HL-60/S4 treated with retinoic acid at 250 ng/mL for 4 days and 3 days (cell line): Measurements from ENCODE around the gene SETD1A.

Experiments
- in situ Hi-C: fragments of 300-500 bp; cut with MboI; formaldehyde crosslinking; loops from 2 replicates; pipeline ENCODE4 v1.7.0; 2022; ENCODE audit warnings: low sequenced_read_pairs

SETD1A gene

DNA sequence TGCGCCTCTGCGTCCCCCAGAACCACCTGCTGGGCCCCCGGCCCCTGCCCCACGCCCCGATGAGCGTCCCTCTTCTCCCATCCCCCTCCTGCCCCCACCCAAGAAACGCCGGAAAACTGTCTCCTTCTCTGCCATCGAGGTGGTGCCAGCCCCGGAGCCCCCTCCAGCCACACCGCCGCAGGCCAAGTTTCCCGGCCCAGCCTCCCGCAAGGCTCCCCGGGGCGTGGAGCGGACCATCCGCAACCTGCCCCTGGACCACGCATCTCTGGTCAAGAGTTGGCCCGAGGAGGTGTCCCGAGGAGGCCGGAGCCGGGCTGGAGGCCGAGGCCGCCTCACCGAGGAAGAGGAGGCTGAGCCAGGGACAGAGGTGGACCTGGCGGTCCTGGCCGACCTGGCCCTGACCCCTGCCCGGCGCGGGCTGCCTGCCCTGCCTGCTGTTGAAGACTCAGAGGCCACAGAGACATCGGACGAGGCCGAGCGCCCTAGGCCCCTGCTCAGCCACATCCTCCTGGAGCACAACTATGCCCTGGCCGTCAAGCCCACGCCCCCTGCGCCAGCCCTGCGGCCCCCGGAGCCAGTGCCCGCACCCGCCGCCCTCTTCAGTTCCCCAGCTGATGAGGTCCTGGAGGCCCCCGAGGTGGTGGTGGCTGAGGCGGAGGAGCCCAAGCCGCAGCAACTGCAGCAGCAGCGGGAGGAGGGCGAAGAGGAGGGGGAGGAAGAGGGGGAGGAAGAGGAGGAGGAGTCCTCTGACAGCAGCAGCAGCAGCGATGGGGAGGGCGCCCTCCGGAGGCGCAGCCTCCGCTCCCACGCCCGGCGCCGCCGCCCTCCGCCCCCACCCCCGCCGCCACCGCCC, 21.8 kb downstream of the SETD1A start:
- in situ Hi-C loops, result no loop called here

GRCh38 chr16:30980023-30980371, 22.4 kb downstream of the SETD1A start:
- in situ Hi-C loops, result no loop called here

GRCh38 chr16:30980434-30980833, 22.9 kb downstream of the SETD1A start:
- in situ Hi-C loops, result no loop called here

GRCh38 chr16:30980959-30981358, 23.4 kb downstream of the SETD1A start:
- in situ Hi-C loops, result no loop called here

GRCh38 chr16:30982548-30983288, 25.2 kb downstream of the SETD1A start:
- in situ Hi-C loops, result no loop called here

- in situ Hi-C loops, result no loop called here
These were observed 25.8 kb downstream of the SETD1A start for GRCh38 chr16:30983289-30983889.

DNA sequence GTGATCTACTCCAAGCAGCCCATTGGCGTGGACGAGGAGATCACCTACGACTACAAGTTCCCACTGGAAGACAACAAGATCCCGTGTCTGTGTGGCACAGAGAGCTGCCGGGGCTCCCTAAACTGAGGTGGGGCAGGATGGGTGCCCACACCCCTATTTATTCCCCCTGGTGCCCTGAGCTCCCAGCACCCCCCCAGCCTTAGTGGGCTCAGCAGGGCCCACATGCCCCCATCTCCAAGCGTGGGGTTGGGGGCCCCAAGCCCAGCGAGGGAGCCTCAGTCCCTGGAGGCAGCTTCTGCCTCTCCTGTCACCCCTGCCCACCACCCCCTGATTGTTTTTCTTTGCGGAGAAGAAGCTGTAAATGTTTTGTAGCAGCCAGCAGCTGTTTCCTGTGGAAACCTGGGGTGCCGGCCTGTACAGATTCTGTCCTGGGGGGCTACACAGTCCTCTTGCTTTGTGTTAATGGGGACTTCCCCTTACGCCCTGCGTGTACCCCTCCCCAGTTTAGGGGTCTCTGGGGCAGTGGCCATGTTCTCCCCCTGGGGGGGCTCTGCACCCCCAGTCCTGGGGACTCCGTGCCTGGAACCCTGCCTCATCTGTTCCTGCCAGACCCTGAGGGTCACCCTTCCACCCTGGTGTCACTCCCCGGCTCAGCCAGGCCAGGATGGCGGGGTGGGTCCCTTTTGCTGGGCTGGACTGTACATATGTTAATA, 26.5 kb downstream of the SETD1A start:
- in situ Hi-C loops, result no loop called here

- in situ Hi-C loops, result no loop called here
These were observed 27.3 kb downstream of the SETD1A start, which contains the start of gene HSD3B7 for GRCh38 chr16:30984669-30985400. Gene HSD3B7, plus strand, starts transcription at chr16:30985207. Its CDS starts 452 bp downstream, at chr16:30985659.

GRCh38 chr16:30985401-30986128, 28.0 kb downstream of the SETD1A start:
- in situ Hi-C loops, result no loop called here

DNA sequence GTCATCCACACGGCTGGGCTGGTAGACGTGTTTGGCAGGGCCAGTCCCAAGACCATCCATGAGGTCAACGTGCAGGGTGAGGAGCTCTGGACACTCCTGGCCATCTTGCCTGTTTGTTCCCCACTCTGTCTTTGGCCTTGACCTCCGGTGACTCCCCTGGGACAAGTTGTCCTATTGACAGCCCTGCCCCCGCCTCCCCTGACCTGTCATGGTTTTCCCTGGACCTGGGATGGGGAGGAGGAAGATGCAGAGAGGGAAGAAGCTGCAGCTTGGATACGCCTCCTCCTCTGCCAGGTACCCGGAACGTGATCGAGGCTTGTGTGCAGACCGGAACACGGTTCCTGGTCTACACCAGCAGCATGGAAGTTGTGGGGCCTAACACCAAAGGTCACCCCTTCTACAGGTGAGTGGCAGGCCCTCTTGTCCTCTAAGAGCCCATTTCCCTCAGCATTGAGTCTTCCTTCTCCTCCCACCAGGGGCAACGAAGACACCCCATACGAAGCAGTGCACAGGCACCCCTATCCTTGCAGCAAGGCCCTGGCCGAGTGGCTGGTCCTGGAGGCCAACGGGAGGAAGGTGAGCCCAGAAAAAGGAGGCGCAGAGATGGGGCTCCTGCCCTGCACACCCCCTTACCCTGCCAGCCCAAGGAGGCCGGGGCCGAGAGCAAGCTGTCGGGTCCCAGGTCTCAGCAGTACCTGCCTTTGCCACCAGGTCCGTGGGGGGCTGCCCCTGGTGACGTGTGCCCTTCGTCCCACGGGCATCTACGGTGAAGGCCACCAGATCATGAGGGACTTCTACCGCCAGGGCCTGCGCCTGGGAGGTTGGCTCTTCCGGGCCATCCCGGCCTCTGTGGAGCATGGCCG, 28.8 kb downstream of the SETD1A start:
- in situ Hi-C loops, result no loop called here

GRCh38 chr16:30987581-30988190, 30.1 kb downstream of the SETD1A start:
- in situ Hi-C loops, result no loop called here

- in situ Hi-C loops, result no loop called here
These were observed 32.0 kb downstream of the SETD1A start for GRCh38 chr16:30989469-30990047.

- in situ Hi-C loops, result no loop called here
These were observed 32.6 kb downstream of the SETD1A start for GRCh38 chr16:30990105-30990504.

GRCh38 chr16:30991052-30991451, 33.5 kb downstream of the SETD1A start:
- in situ Hi-C loops, result no loop called here

DNA sequence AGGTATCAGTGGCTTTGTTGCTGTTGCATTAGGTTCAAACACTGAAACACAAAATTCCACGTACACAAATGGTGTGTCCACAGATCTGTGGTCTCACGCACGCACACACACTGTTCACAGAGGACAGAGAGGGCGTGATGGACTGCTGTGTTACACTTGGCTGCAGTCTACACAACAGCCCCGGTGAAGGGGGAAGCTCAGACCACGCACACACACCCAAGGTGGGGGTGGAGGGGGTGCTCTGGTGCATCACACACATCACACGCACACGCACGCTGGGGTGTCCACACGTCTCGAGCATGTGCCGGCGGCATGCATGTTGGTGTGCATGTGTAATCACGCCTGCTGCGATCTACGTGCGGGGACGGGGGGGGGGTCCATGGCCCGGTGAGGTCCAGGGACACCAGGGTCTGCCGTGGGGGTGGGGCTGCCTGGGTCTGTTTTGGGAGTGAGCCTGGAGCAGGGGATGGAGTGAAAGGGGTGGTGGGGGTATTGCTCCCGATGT, 34.8 kb downstream of the SETD1A start:
- in situ Hi-C loops, result no loop called here

GRCh38 chr16:30992931-30993816, 35.6 kb downstream of the SETD1A start:
- in situ Hi-C loops, result no loop called here

DNA sequence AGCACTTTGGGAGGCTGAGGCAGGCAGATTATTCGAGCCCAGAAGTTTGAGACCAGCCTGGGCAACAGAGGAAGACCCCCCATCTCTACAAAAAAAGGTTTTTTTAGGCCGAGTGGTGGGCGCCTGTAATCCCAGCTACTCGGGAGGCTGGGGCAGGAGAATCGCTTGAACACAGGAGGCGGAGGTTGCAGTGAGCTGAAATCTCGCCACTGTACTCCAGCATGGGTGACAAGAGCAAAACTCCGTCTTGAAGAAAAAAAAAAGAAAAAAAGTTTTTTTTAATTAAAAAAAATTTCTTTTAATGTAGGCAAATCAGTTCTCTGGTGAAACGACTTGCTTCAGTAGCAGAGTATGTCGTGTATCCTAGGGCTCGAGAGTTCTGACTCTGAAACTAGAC, 38.4 kb downstream of the SETD1A start:
- in situ Hi-C loops, result no loop called here
